VCaP (cell line): ENCODE results near the gene OR4S2.

Experiments
- H3K27ac ChIP-seq: fragments of 450-650 bp; 2 replicates; pipeline ENCODE4 v1.5.1; 2017
- CTCF ChIP-seq: fragments of 450-650 bp; conservative IDR thresholded peaks from 2 replicates; pipeline ENCODE4 v1.5.1; 2017; ENCODE audit warnings: mild to moderate bottlenecking, moderate library complexity

The OR4S2 gene

DNA sequence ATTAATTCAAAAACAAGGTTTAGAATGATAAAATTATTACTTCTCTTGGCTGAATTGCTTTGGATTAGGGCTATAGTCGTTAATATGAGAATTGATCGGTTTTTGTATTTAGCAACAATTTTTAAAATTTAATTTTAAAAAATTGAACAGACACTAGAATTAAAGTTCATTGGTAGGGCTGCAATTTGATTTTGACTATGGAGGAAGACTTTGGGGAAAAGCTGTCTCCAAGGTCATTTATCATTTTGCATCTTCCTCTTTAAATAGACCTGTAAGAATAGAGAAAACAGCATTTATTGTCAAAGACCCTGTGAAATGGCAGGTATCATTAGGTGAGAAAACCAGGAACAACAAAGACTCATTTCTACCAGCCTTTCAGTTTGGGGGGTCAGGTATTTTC is at the start of gene OR4S2:
Gene OR4S2, plus strand, starts transcription at position 301 of the 400 bp plus-strand sequence. CDS start 2,577 bp downstream, outside the sequence.
- H3K27ac ChIP-seq: no peak within 1 kb of the TSS
- TF ChIP-seq CTCF: no peak

DNA sequence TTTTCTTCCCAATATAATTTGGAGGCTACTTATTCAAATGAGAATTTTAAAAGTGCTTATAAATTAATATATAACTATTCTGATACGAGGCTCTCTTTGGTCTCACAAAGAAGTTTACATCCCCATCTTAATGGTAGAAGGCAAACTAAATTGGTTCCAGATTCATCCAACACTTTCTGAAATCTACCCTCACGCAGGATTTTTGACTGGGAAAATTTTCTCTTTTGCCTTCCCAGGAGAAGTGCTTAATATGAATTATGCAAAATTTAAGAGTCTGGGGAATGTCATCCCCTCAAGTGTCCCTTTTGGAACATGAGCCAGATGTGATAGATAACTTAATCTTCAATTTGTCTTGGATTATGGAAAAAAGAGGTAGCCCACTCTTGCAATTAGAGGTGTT is 40.6 kb upstream of the OR4S2 start, which contains the start of gene OR4C11:
Gene OR4C11, minus strand, starts transcription at position 101 of the 400 bp plus-strand sequence. CDS start 3,272 bp downstream, outside the sequence.
- TF ChIP-seq CTCF: no peak
- no peak within 1 kb of the TSS for H3K27ac ChIP-seq

GRCh38 chr11:55624531-55624930 is 23.6 kb upstream of the OR4S2 start:
- no peak for TF ChIP-seq CTCF
- H3K27ac ChIP-seq: no peak overlapping the region

DNA sequence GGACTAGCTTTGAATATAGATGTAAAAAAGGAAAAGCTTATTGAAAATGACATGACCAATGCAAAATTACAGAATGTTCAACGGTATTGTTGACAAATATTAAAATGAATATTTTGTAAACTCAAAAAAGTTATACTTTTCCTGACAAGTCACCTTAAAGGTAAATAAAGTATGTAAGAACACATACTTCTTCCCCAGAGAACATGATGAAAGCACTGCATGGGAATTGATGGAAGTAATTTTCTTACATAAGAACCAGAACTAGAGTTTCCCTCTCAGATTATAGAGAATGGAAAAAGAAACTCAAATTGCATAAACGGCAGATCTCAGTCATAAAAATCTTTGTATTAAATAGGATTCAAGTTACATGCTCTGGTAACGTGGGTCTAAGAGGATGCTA is 13.3 kb upstream of the OR4S2 start, which contains the start of gene OR4P4:
Gene OR4P4, plus strand, starts transcription at position 301 of the 400 bp plus-strand sequence.
- TF ChIP-seq CTCF: no peak
- H3K27ac ChIP-seq: no peak within 1 kb of the TSS

GRCh38 chr11:55652560-55652959 is 4.4 kb downstream of the OR4S2 start:
- H3K27ac ChIP-seq: no peak overlapping the region
- TF ChIP-seq CTCF: no peak

- no peak for TF ChIP-seq CTCF
- H3K27ac ChIP-seq: no peak overlapping the region
These were observed 7.0 kb downstream of the OR4S2 start for GRCh38 chr11:55655096-55655495.

DNA sequence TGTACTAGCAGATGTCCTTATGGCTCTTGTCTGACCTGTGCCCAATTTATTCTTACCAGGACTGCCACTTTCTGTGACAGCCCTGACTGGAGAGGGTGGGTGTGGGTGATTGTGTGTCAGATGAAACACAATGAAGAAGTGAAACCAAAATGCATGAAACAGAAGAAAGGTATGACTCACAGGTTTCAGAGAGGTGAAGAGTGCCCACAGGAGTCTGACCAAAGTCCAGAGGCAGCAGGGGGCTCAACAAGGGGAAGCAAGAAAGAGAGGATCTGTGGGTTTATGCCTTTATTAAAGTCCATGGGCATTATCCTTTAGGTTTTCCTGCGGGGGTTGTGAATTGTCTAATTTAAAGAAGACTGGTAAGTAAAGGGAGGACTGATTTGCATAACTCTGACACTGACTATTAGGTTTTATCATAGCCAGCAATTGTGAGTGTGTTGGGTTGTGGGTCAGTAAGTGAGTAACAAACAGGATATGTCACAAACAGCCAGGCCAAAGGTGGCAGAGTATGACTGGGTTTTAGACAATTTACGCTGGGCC is 10.0 kb downstream of the OR4S2 start:
- H3K27ac ChIP-seq: no peak overlapping the region
- no peak for TF ChIP-seq CTCF
